Neuronal stem cell (in vitro differentiated cells): ENCODE results near the gene FMN1.

Source experiments
- DNase-seq: peaks from one replicate; pipeline ENCODE4 v3.0.0-alpha.2; 2013; ENCODE audit warnings: low spot score
- H2AFZ ChIP-seq: one replicate; pipeline ENCODE4 v1.6.1; 2013; ENCODE audit warnings: mild to moderate bottlenecking, low read length, inconsistent platforms
- H2AK5ac ChIP-seq: 2 replicates; pipeline ENCODE4 v1.6.1; 2013; ENCODE audit warnings: low read depth, mild to moderate bottlenecking, inconsistent platforms, low read length, moderate library complexity, mixed read lengths
- H2BK120ac ChIP-seq: 2 replicates; pipeline ENCODE4 v1.6.1; 2013; ENCODE audit warnings: low read depth, mild to moderate bottlenecking, inconsistent platforms, low read length, moderate library complexity, mixed read lengths
- H2BK12ac ChIP-seq: one replicate; pipeline ENCODE4 v1.6.1; 2013; ENCODE audit warnings: low read length, inconsistent platforms
- H2BK15ac ChIP-seq: 2 replicates; pipeline ENCODE4 v1.6.1; 2013; ENCODE audit warnings: mild to moderate bottlenecking, low read length, inconsistent platforms, mixed read lengths
- H2BK5ac ChIP-seq: one replicate; pipeline ENCODE4 v1.6.1; 2013; ENCODE audit warnings: inconsistent platforms, mild to moderate bottlenecking, low read length, moderate library complexity
- H3K14ac ChIP-seq: one replicate; pipeline ENCODE4 v1.6.1; 2013; ENCODE audit warnings: low read length, inconsistent platforms
- H3K18ac ChIP-seq: 2 replicates; pipeline ENCODE4 v1.6.1; 2013; ENCODE audit warnings: low read length, inconsistent platforms
- H3K23ac ChIP-seq: 2 replicates; pipeline ENCODE4 v1.6.1; 2013; ENCODE audit warnings: low read depth, mild to moderate bottlenecking, mixed read lengths, low read length, inconsistent platforms; ENCODE audit not compliant: poor library complexity
- H3K27ac ChIP-seq: replicated peaks from 3 replicates; pipeline ENCODE4 v1.5.1; 2013; ENCODE audit warnings: low read length, inconsistent platforms
- H3K27me3 ChIP-seq, 3 experiments: 2 replicates each; pipeline ENCODE4 v1.6.1; 2013; ENCODE audit warnings: low read length in 3 of 3, mild to moderate bottlenecking in 2 of 3, inconsistent platforms in 1 of 3, low read depth in 1 of 3, mixed read lengths in 1 of 3, moderate library complexity in 1 of 3; ENCODE audit not compliant: control insufficient read depth in 3 of 3, insufficient read depth in 3 of 3
- H3K36me3 ChIP-seq, 2 donors: replicated peaks in 1 of 2; 2 replicates each; pipeline ENCODE4 v1.6.1; 2013; ENCODE audit warnings: low read length in 2 of 2; ENCODE audit not compliant: control insufficient read depth in 2 of 2, insufficient read depth in 2 of 2
- H3K4ac ChIP-seq: 2 replicates; pipeline ENCODE4 v1.6.1; 2013; ENCODE audit warnings: inconsistent platforms, mild to moderate bottlenecking, low read length, moderate library complexity
- H3K4me1 ChIP-seq, 2 donors: 1 replicate in 1 of 2; 2 replicates in 1 of 2; pipeline ENCODE4 v1.6.1; 2013; ENCODE audit warnings: low read length in 2 of 2, low read depth in 1 of 2; ENCODE audit not compliant: control insufficient read depth in 2 of 2, insufficient read depth in 1 of 2
- H3K4me2 ChIP-seq: one replicate; pipeline ENCODE4 v1.6.1; 2013; ENCODE audit warnings: mild to moderate bottlenecking, low read length, inconsistent platforms; ENCODE audit not compliant: insufficient read depth, poor library complexity, severe bottlenecking
- H3K4me3 ChIP-seq, 2 donors: 2 replicates each; pipeline ENCODE4 v1.5.1; 2013; ENCODE audit warnings: low read length in 2 of 2, mild to moderate bottlenecking in 2 of 2, inconsistent platforms in 1 of 2, moderate library complexity in 1 of 2
- H3K79me1 ChIP-seq: one replicate; pipeline ENCODE4 v1.6.1; 2013; ENCODE audit warnings: low read depth, mild to moderate bottlenecking, inconsistent platforms, low read length, moderate library complexity
- H3K9ac ChIP-seq: one replicate; pipeline ENCODE4 v1.6.1; 2013; ENCODE audit warnings: mild to moderate bottlenecking, low read depth, low read length, inconsistent platforms; ENCODE audit not compliant: poor library complexity
- H3K9me3 ChIP-seq, 2 donors: replicated peaks in 1 of 2; 2 replicates each; pipeline versions ENCODE3 to v1.6.1; 2013; ENCODE audit warnings: low read length in 2 of 2, mild to moderate bottlenecking in 2 of 2, inconsistent platforms in 1 of 2, low read depth in 1 of 2, mixed read lengths in 1 of 2, moderate library complexity in 1 of 2; ENCODE audit not compliant: control insufficient read depth in 2 of 2, insufficient read depth in 1 of 2
- H4K8ac ChIP-seq: one replicate; pipeline ENCODE4 v1.6.1; 2013; ENCODE audit warnings: low read depth, mild to moderate bottlenecking, inconsistent platforms, low read length, moderate library complexity
- H4K91ac ChIP-seq: one replicate; pipeline ENCODE4 v1.6.1; 2013; ENCODE audit warnings: low read length, low read depth, mild to moderate bottlenecking, inconsistent platforms; ENCODE audit not compliant: poor library complexity
- whole genome bisulfite sequencing, 2 donors: extraction: QIAGEN DNeasy Blood & Tissue Kit; methylation state at CpG; one replicate each; pipeline ENCODE4 v1.1.7; 2013; ENCODE audit warnings: missing lambda C conversion rate in 2 of 2, mixed read lengths in 1 of 2; ENCODE audit not compliant: insufficient read length in 2 of 2, insufficient replicate concordance in 1 of 2; ENCODE audit errors: extremely low coverage in 2 of 2; 5-methylcytosine and 5-hydroxymethylcytosine counted together

The FMN1 gene

GRCh38 chr15:33009603-33010002 lies 184.9 kb downstream of the FMN1 start:
- Histone ChIP-seq H2AFZ (no peak overlapping the region), H2AK5ac (no peak overlapping the region), H3K23ac (no peak overlapping the region), H3K4ac (no peak overlapping the region), H4K91ac (no peak overlapping the region), H3K4me1 (peaks cover 2 to 28% of the 10 kb centered on the region in 2 donors), H3K14ac (no peak overlapping the region), H4K8ac (no peak overlapping the region), H3K27ac (no peak overlapping the region), H2BK12ac (no peak overlapping the region), H3K4me3 (no peak overlapping the region), H3K27me3 (no peaks in the 10 kb centered on the region), H3K79me1 (no peaks in the 10 kb centered on the region), H3K36me3 (no peaks in the 10 kb centered on the region), H2BK120ac (no peak overlapping the region), H3K9me3 (no peaks in the 10 kb centered on the region), H3K9ac (no peak overlapping the region), H2BK5ac (no peak overlapping the region), H3K18ac (no peak overlapping the region), H3K4me2 (no peak overlapping the region), H2BK15ac (no peak overlapping the region)
- no CpG with 5 or more reads among the region's 4 CpGs for WGBS, 2 donors
- no peak for DNase-seq

- H3K4me1 ChIP-seq = peaks cover 2 to 28% of the 10 kb centered on the region in 2 donors
- H3K14ac ChIP-seq = no peak overlapping the region
- no peak overlapping the region for H2BK5ac ChIP-seq
- H3K23ac ChIP-seq = no peak overlapping the region
- no peak overlapping the region for H3K27ac ChIP-seq
- no peak overlapping the region for H3K18ac ChIP-seq
- no CpG with 5 or more reads among the region's 5 CpGs for WGBS, 2 donors
- H4K8ac ChIP-seq = no peak overlapping the region
- H3K4me2 ChIP-seq = no peak overlapping the region
- H3K79me1 ChIP-seq = no peaks in the 10 kb centered on the region
- no peak overlapping the region for H4K91ac ChIP-seq
- no peak overlapping the region for H3K4me3 ChIP-seq
- no peak overlapping the region for H3K4ac ChIP-seq
- no peak overlapping the region for H2BK15ac ChIP-seq
- DNase-seq = no peak
- no peak overlapping the region for H2BK12ac ChIP-seq
- no peaks in the 10 kb centered on the region for H3K9me3 ChIP-seq
- no peaks in the 10 kb centered on the region for H3K27me3 ChIP-seq
- H2BK120ac ChIP-seq = no peak overlapping the region
- no peak overlapping the region for H2AK5ac ChIP-seq
- no peak overlapping the region for H3K9ac ChIP-seq
- no peaks in the 10 kb centered on the region for H3K36me3 ChIP-seq
- H2AFZ ChIP-seq = peak overlapping the region; percentile 27
Measured at GRCh38 chr15:33009026-33009425, 185.5 kb downstream of the FMN1 start.

GRCh38 chr15:33008284-33008995 lies 186.1 kb downstream of the FMN1 start:
- Histone ChIP-seq H2BK15ac (no peak overlapping the region), H3K18ac (no peak overlapping the region), H3K4me2 (no peak overlapping the region), H3K27ac (no peak overlapping the region), H2BK12ac (no peak overlapping the region), H3K27me3 (no peaks in the 10 kb centered on the region), H2AFZ (peak overlapping the region; percentile 46), H2BK120ac (no peak overlapping the region), H3K4ac (no peak overlapping the region), H3K23ac (no peak overlapping the region), H3K4me3 (no peak overlapping the region), H4K8ac (no peak overlapping the region), H3K79me1 (no peaks in the 10 kb centered on the region), H2BK5ac (no peak overlapping the region), H3K9me3 (no peaks in the 10 kb centered on the region), H2AK5ac (no peak overlapping the region), H3K4me1 (peaks cover 2 to 28% of the 10 kb centered on the region in 2 donors), H3K14ac (no peak overlapping the region), H4K91ac (no peak overlapping the region), H3K9ac (no peak overlapping the region), H3K36me3 (no peaks in the 10 kb centered on the region)
- DNase-seq = no peak
- no CpG with 5 or more reads among the region's 3 CpGs for WGBS, 2 donors

- no peak for DNase-seq
- Histone ChIP-seq H3K4ac (no peak overlapping the region), H3K79me1 (no peaks in the 10 kb centered on the region), H3K4me3 (no peak overlapping the region), H3K4me2 (no peak overlapping the region), H3K36me3 (no peaks in the 10 kb centered on the region), H2BK12ac (no peak overlapping the region), H2BK5ac (no peak overlapping the region), H3K9ac (no peak overlapping the region), H3K27ac (no peak overlapping the region), H3K14ac (no peak overlapping the region), H2BK120ac (no peak overlapping the region), H2AFZ (peak overlapping the region; percentile 61), H4K8ac (no peak overlapping the region), H3K18ac (no peak overlapping the region), H4K91ac (no peak overlapping the region), H3K23ac (no peak overlapping the region), H3K27me3 (no peaks in the 10 kb centered on the region), H2AK5ac (no peak overlapping the region), H2BK15ac (no peak overlapping the region), H3K4me1 (peaks cover 2 to 28% of the 10 kb centered on the region in 2 donors), H3K9me3 (no peaks in the 10 kb centered on the region)
- no CpG with 5 or more reads among the region's 4 CpGs for WGBS, 2 donors
Measured at GRCh38 chr15:33007303-33007855, 187.1 kb downstream of the FMN1 start.
